ENCODE measurements around the gene TBCCD1.
"Not testable (repeated sequence)": the region's sequence is repeated elsewhere in the genome, so short reads cannot be mapped to it uniquely, and the experiment has no call there.

Gene TBCCD1

DNA sequence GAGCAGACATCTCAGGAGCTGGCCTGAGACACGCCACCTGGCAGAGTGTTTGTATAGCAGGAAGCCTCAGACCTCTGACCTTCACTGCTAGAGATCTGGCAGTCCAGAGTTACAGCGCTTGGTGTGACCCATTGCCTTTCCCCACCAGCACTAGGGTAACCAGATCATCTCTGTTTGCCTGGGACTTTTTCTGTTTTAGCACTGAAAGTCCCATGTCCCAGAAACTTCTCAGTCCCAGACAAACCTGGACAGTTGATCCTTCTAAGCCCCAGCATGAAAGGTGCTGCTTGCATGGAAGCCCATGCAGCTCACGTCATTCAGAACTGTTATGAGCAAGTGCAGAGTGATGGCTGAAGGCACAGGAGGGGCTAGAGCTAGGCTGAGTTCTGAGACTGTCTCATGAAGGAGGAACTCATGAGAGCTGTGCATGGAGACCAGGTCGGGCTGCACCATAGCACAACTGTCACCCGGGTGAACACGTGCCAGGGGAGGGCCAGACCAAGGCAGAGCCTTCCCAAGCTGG lies 27.5 kb upstream of the TBCCD1 start:
- DNase-seq (ENCODE audit: low read depth): no peak

DNA sequence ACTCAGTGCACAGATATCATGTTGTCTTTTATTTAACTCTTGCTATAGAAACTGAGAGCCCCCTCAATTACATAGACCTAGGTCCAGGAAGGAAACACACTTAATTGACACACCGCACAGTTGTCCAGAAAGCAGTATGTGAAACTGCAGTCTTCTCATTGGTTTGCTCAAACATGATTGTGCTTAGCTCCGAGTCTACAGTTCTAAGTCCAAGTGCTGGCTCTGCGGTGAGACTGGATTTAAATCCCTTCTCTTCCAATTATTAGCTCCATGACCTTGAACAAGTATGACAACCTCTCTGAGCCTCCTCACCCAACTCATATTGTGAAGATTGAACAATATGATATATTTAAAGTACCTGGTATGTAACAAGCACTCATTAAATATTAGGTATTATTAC lies 26.7 kb upstream of the TBCCD1 start:
- DNase-seq (ENCODE audit: low read depth): no peak

DNA sequence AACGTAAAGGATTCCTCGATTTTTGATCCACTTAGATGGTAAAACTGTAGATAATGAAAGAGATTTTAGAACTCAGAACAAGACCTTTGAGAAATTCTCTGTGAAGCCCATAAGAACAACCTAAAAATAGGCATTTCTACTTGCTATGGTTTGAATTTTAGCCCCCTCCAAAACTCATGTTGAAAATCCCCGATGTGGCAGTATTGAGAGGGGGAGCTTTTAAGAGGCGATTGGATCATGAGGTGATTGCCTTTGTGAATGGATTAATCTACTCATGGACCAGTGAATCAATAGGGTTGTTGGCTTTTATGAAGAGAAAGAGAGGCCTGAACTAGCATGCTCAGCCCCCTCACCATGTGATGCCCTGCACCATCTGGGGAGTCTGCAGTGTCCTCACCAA lies 25.5 kb upstream of the TBCCD1 start:
- DNase-seq (ENCODE audit: low read depth): no peak

DNA sequence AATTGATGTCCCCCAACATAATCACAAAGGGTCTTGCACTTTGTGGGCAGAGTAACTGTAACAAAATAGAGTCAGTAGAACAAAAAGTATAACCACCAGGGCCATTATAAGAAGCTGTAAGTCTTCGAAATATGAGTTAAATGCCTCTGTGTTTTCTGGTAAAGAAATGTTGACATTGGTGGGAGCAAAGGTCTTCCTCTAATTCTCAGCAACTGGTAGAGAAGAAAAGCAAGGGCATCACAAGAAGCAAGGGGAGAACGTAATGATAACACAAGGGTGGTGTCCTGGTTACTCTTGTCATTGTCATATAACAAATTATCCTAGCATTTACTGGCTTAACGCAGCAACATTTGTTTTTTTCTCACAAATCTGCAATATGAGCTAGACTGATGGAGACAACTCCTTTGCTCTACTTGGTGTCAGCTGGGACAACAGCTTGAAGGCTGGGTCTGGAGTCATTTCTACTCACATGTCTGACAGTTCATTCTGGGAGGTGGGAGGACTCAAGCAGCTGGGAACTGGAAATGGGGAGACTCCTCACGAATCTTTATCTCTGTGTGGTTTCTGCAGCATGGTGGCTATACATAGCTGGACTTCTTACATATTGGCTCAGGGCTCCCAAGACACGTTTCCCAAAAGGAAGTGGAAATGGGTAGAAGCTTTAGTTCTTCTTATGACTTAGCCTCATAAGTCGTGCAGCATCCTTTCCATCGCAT lies 23.6 kb upstream of the TBCCD1 start:
- DNase-seq (ENCODE audit: low read depth): no peak

- no peak for DNase-seq (ENCODE audit: low read depth)
These were observed 22.9 kb upstream of the TBCCD1 start for GRCh38 chr3:186589856-186590579.

GRCh38 chr3:186589121-186589520 lies 22.0 kb upstream of the TBCCD1 start:
- DNase-seq (ENCODE audit: low read depth): no peak

DNA sequence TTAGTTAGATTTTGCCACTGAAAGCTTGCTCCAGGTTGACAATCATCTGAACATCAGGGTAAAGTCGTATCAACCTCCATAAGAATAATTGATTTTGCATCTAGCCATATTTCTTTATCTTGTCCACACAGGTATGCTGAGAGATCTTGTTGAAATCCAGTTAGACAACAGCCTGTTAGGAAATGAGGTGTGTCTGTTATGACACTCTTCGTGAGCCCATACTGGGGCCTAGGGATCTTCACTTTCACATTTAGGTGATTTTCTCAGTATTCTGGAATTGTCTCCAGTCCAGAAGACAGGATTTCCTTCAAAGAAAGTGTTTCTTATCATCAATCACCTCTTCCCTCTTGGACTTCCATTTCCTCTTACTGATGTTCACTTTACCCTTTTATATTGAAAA lies 21.5 kb upstream of the TBCCD1 start:
- no peak for DNase-seq (ENCODE audit: low read depth)

DNA sequence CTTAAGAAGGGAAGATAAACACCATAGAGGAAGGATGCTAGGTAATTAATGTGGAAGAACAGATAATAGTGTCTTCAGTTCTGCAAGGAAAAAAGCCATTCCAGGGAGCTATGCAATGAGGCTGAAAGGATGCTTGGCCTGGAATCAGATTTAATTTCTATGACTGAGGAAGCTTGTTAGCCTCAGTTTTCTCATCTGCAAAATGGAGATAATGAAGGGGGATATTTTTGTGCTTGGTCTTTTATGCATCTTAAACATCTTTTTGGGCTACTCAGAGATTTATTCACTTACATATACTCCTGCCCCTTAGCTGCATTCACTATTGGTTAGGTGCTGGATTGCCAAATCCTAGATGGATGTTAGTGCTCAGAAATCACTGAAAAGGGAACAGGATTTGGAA lies 20.0 kb upstream of the TBCCD1 start:
- no peak for DNase-seq (ENCODE audit: low read depth)

DNA sequence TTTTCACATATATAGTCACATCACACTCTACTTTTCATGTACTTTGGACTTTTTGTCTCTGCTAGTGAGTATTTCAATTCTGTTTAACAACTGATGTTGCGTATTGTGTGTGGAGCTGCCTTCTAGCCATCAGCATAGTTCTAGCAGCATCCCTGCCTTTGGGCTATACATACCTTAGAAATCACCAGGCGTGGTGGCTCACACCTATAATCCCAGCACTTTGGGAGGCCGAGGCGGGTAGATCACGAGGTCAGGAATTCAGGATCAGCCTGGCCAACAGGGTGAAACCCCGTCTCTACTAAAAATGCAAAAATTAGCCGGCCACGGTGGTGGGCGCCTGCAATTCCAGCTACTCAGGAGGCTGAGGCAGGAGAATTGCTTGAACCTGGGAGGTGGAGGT lies 19.1 kb upstream of the TBCCD1 start:
- not testable (repeated sequence) for DNase-seq (ENCODE audit: low read depth)

DNA sequence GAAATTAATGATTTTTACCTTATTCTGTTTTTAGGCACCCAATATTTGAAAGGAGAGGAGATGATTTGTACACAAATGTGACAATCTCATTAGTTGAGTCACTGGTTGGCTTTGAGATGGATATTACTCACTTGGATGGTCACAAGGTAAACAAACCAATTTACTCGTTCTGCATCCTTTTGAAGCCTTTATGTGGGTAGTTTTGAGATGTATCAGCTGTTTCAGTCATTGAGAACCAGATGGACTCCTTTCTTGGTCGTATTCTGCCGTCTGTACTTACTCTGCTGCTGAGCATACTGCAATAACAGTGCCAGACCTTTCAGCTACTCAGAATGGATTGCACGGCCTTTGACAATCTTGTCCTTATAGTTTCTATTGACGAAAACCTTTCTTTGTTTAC lies 16.7 kb upstream of the TBCCD1 start:
- DNase-seq (ENCODE audit: low read depth): no peak

GRCh38 chr3:186582541-186582940 lies 15.4 kb upstream of the TBCCD1 start:
- no peak for DNase-seq (ENCODE audit: low read depth)

DNA sequence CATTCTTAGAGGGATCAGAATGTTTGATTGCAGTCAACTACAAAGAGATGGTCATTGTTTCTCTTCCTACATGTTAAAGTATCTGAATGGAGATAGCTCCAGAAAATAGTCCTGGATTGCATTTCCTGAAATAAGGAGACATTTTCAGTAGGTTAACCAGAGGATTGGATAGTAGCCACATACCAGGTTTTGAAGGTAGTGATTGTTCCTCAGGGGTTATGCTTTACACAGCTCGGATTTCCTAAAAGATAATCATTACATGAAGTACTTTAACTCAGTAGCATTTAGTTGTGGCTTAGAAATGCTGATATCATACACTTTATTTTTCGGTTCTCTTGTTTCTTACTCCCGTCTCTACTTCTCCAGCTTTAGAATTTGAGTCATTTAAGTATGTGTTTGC lies 13.6 kb upstream of the TBCCD1 start:
- DNase-seq (ENCODE audit: low read depth): no peak

DNA sequence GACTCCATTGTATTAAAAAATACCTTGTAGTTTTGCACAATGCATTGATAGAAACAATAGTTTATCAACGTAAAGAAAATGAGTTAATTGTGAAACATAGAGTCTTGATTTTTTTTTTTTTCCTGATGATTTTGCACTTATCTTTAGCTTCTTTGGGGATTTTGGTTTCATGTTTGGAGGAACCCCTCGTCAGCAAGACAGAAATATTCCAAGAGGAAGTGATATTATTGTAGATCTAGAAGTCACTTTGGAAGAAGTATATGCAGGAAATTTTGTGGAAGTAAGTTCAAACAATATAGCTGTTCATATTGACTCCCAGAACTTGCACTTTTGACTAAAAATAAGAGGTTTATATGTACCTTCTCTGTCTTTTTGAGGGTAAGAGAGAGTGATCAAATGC lies 10.4 kb upstream of the TBCCD1 start:
- no peak for DNase-seq (ENCODE audit: low read depth)

GRCh38 chr3:186571644-186572013 lies 4.5 kb upstream of the TBCCD1 start:
- no peak for DNase-seq (ENCODE audit: low read depth)

DNA sequence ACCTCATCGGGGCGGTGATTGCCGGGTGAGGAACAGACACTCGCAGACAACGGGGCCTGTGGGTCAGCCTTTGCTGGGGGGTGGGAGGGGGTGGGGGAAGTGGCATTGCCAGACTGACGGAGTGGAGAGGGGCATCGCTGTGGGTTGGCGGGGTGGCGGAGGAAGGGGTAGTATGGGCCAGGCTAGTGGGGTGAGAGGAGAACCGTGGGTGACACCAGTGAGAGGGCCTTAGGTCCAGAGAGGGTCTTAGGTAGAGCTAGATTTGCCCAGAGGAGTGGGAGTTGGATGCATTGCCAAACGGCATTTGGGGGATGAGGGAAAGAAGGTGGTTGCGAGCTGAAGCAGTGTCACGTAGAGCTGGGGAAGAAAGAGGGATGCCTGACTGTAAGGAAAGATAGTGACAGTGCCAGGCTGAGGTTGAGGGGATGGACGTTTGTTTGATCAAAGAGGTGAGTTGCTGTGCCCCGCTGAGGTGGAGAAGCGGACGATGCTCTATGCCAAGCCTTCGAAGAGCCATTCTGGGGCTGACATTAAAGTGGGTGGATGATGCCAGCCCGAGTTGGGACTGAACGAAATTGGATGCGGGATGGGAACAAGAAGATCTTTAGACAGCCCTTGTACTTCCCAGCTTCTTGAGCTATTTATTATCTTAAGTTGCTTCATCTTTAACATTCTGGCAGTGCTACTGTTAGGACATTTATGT lies 4.0 kb upstream of the TBCCD1 start:
- no peak for DNase-seq (ENCODE audit: low read depth)

GRCh38 chr3:186570096-186570940 lies 3.2 kb upstream of the TBCCD1 start, which contains the start of gene DNAJB11:
TSS of gene DNAJB11 (plus strand) at chr3:186570720. CDS start at chr3:186570898, 178 bp downstream.
- peak; percentile 96 for DNase-seq (ENCODE audit: low read depth)

- no peak for DNase-seq (ENCODE audit: low read depth)
These were observed 2.6 kb upstream of the TBCCD1 start for GRCh38 chr3:186569779-186570095.

DNA sequence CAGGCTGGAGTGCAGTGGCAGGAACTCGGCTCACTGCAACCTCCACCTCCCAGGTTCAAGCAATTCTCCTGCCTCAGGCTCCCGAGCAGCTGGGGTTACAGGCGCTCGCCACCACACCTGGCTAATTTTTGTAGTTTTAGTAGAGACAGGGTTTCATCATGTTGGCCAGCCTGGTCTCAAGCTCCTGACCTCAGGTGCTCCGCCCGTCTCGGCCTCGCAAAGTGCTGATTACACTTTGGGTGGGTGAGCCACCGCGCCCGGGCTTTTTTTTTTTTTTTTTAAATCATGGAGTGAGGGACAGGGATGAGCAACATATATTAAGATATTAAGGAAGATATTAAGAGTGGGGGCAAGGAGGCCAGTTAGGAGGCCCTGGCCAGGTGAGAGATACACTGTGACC lies 2.2 kb upstream of the TBCCD1 start:
- not testable (repeated sequence) for DNase-seq (ENCODE audit: low read depth)

- DNase-seq (ENCODE audit: low read depth): no peak
These were observed 417 bp downstream of the TBCCD1 start for GRCh38 chr3:186566772-186567071.

GRCh38 chr3:186564586-186564985 lies 2.6 kb downstream of the TBCCD1 start:
- DNase-seq (ENCODE audit: low read depth): no peak

DNA sequence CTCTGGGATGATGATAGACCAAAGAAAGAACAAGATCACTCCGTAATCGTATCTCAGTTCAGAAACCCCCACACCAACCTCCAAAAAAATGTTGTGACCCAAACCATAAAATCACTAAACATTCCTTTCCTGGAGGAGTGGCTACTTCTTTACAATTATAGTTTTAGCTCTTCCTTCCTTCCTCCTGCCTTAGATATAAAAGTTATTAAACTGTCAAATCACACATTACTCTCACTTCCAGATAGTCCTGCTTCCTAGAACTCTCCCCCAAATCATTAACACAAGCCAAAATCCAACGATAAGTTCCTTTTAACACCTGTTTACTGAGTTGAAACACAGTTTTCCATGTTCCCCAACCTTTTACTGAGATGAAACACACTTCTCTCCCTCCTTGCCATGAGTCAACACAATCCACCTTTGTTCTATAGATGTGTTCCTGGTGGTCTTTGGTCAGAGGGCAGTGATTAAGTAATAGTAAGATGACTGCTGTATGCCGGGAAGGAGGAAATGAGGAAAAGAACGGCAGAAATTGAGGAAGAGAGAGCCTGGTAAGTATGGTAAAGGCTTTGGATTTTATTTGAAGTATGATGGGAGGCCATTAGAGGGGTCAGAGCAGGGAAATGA lies 14.6 kb downstream of the TBCCD1 start:
- DNase-seq (ENCODE audit: low read depth): no peak

GRCh38 chr3:186551387-186551786 lies 15.8 kb downstream of the TBCCD1 start:
- no peak for DNase-seq (ENCODE audit: low read depth)
